ENCODE measurements around the gene TENM4.

Gene TENM4

DNA sequence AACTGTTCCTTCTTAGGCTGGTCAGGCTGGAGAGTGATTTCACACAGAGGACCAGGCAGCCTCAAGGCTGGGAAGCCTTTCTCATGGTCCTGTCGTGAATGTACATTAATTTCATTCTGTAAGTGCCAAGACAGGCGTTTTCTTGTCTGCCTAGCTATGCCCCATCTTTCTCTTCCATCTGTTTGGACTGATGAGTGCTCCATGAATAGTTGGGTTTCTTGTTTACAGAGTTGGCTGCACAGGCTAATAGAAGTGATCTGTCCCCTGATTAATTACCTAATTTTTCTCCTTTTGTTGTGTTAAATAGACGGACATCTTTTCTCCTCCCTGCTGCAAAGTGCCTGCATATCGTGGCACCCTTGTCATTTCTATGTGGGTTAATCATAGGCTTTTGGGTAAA lies 730.4 kb downstream of the TENM4 start:
- in situ Hi-C loops (cut with MboI; ENCODE audit: low sequenced_read_pairs): no loop called here

DNA sequence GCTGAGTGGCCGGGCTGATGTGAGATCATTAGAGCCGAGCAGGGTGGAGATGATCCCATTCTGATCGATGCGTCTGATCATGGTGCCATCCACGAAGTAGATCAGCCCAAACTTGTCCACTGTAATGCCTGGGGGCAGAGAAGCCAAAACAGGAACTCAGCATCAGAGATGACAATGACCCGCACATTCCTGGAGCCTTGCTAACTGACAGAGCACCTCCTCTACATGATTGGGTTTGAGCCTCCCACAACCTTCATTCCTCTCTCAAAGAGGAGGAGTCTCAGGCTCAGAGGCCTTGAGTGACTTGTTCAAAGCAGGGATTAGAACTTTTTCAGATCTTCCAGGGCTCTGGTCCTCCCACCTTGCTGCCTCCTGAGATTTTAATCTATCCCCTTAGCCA lies 732.4 kb downstream of the TENM4 start:
- in situ Hi-C loops (cut with MboI; ENCODE audit: low sequenced_read_pairs): no loop called here

DNA sequence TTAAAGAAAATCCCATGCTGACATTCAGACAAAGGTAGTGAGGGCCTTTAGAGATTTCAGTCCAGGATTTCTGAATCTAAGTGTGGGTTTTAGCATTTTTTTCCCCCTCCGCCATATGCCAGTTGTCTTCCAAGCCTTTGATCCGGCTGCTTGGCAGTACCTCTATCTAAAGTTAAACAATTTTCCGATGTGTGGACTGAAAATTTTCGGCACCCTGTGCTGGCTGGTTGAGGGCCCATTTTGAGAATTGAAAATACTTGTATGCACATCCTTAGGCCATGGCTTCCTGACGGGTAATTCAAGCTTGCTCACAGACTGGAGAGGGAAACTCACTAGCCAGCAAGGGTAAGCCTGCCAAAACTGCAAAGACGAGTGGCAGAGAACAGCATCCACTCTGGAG lies 734.3 kb downstream of the TENM4 start:
- in situ Hi-C loops (cut with MboI; ENCODE audit: low sequenced_read_pairs): no loop called here

DNA sequence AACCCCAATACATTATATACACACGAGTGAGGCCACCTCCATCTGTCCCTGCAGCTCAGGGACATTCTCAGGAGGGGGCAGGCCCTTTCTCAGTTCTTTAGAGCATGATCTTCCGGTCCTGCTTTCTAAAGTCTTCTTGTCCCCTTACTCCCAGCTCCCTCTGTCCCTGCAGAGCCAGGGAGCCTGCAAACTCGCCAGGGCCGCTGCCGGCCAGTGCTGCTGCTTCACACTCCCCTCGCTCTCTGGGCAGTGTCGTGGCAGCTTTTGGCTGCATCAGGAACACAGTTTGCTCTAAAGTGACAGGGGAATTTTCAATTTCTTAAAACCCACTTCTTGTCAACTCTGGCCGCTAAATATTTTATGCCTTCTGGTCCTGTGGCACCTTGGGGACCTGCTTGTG lies 736.0 kb downstream of the TENM4 start:
- in situ Hi-C loops (cut with MboI; ENCODE audit: low sequenced_read_pairs): no loop called here

DNA sequence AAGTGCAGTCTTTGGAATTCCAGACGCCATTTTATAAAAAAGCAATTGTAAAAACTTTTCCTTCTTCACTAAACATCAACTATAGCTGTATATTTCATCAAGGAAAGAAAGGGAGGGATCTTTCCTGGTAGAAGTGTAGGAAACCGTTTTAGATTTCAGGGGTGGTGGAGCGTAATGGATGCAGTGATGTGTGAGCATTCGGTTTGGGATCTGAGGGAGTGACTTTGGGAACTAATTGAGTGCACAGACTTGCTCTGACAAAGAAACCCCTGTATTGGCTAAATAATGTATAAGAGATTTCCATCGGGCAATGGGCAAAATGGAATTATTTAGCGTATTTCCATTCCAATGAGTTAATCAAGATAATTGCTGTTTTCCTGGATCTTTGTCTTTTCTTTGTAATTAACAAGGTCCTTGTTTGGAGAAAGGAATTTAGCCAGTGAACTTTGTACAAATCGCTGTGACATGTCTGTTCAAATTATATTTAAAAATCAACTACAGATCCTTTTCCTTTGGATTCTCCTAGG lies 741.2 kb downstream of the TENM4 start:
- in situ Hi-C loops (cut with MboI; ENCODE audit: low sequenced_read_pairs): no loop called here

DNA sequence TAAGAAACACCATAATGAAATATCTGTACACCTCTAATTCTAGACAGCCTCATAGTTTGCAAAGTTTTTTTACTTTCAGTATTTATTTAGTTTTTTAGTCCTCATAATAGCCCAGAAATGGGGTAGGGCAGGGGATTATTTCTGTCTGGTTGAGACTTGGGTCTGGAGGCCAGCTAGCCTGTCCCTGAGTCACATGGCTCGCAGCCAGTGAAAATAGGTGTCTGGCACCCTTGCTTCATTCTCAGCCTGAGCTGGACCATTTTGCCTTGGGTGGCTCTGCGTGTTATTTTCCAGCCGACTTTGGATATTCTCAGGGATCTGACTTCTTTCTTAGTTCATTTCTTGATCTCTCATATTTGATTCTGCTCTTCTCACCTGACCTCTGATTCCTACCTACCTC lies 742.2 kb downstream of the TENM4 start:
- in situ Hi-C loops (cut with MboI; ENCODE audit: low sequenced_read_pairs): no loop called here

DNA sequence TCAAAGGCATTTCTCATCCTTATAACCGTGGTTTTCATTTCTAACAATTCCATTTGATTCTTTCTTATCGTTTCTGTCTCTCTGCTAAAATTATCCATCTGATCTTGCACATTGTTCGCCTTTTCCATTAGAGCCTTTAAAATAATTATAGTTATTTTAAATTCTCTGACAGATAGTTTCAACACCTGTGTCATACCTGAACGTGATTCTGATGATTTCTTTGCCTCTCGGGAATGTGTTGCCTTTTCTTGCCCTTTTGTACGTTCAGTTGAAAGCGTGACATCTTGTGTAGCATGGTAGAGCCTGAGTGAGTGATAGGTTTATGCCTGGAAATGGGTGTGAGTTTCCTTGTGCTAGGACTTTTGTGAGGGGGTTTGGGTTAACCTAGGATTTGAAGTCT lies 744.7 kb downstream of the TENM4 start:
- in situ Hi-C loops (cut with MboI; ENCODE audit: low sequenced_read_pairs): no loop called here

DNA sequence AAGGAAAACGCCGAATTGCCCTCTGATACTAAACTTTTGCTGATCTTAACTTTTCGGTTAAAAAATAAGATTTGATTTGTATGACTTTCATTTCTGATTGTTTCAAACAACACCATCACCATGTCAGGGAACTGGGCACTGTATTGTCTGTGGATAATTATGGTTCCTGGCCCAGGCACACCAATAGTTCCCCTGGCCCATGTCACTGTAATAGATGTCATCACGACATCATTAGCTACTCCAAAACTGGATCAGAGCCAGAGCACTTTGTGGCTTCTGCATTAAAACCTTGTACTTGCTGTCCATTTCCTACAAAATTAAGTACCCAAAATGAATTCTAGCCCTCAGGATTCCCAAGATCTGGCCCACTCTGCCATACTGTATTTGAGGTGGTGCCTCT lies 746.7 kb downstream of the TENM4 start:
- in situ Hi-C loops (cut with MboI; ENCODE audit: low sequenced_read_pairs): no loop called here

DNA sequence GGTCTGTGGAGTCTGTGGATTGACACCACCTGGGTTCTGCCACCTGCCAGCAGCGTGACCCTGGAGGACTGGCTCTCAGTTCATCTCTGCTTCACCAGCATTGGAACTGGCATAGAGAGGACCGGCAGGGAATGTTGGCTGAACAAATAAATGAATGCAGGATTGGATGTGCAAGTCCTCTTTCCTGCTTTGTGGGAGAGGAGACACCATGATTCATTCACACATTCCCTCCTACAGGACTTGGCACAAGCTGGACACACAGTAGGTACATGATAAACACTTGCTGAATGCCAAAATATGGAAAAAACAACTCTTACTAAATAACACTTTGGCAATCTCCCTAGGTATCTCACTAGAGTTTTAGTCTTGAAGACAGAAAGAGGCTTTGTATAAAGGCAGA lies 749.6 kb downstream of the TENM4 start:
- in situ Hi-C loops (cut with MboI; ENCODE audit: low sequenced_read_pairs): no loop called here

DNA sequence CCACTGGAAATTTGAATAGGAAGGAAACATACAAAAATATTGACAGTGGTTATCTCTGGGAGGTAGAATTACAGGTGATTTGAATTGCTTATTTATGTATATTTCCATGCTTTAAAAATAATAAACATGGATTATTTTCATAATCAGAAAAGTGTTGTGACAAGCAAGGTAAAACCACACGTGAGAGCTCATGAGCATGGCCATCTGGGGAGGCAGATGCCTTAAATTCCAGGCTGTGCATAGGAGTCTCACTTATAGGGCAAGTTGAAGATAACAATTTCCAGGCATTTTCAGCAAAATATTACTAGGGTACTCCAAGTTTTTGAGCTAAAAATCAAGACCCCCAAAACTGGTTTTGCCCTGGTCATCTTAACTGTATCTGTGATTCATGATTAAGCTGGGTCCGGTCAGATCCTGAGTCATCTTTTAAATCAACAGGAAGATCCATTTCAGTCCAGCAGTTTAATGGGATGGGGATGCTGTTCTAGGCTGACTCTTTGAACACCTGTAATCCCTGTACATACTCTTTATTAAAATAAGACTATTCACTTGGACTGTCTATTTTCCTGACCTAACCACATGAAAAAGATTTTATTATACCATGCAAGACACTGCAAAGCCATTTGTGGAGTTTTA lies 750.4 kb downstream of the TENM4 start:
- in situ Hi-C loops (cut with MboI; ENCODE audit: low sequenced_read_pairs): no loop called here

DNA sequence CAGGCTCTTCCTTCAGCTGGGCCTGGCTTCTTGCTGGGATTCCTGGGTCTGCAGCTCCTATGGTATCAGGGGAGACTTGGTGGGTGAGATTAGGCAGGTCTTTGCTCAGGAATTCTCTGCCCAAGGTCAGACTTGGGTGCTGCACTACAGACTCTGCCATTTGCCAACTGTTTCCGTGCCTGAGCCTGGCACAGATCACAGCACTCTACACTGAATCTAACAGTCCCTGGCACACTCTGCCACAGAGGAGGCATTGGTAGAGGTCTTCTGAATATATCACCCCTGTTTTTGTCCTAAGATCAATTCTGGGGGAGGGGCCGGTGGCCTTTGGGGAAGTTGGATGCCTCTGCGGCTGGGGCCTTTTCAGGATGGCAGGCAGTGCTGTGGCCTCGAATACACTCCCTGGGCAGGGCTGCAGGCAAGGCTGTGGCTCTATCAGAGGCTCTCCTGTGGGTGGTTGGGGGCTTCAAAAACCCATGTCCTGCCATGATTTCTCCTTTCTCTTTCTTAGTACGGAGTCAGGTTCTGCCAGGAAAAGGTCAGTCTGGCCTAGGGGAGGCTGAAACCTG lies 751.2 kb downstream of the TENM4 start:
- in situ Hi-C loops (cut with MboI; ENCODE audit: low sequenced_read_pairs): no loop called here

DNA sequence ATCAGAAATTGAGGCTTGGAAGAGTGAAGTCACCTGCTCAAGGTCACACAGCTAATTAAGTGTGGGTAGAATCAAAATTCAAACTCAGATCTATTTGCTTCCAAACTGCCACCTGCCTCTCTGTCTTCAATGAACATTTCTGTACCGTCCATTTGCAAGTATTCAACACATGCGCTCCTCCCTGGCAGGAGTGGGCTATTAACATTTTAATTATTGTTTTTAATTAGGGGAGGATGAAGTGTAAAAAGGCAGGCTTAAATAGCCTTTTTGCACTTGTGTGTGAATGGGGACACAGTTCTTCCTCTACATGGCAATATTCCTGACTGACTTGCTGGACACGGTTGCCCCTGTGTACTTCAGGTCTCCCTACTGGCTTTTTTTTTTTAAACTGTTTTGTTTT lies 751.7 kb downstream of the TENM4 start:
- in situ Hi-C loops (cut with MboI; ENCODE audit: low sequenced_read_pairs): no loop called here

DNA sequence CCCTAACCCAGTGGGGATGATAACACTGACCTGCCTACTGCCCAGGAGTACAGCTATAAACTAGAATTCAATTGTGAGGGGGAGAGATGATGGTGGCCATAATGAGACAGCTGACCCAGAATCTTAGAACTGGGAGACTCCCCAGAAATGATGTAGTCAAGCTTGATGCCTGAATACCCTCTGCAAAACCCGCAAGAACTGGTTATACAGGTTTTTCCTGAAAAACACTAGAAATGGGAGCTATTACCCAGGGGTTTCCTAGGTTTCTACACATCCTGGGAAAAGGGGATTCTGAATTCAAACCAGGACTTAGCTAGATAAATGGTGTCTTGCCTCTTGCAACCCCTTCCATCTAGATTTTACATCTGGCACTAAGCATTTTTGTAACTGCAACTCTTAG lies 752.4 kb downstream of the TENM4 start:
- in situ Hi-C loops (cut with MboI; ENCODE audit: low sequenced_read_pairs): no loop called here

DNA sequence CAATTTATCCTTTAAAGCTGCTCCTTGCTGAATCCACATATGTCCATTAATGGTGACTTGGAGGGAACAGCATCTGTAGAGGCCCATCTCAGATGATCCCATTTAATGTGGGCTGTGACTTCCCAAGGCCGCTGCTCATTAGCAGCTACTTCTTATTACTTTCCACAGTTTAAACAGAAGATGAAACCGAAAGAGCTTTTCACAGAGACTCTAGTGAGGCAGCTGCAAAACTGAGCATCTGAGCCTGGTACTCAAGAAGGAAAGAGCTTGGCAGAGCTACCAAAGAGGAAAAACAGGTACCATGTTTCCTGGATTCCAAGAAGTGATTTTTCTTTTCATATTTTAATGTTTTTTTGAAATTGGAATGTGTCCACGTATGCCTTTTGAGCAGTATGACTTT lies 755.7 kb downstream of the TENM4 start:
- in situ Hi-C loops (cut with MboI; ENCODE audit: low sequenced_read_pairs): no loop called here

DNA sequence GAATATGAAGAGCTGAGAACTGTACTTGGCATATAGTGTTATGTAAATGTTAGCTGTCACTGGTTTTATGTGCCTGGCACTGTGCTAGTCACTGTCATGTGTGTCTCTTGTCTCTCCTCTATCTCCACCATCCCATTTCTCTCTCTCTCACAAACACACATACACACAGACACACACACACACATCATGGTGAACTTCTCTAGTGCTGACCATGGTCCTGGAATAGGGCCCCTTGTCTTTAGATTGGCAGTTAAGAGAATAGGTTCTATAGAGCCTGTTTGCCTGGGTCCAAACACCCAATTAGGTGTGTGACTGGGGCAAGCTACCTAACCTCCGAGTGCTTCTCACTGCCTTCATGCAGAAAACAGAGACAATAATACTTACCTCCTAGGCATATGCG lies 756.5 kb downstream of the TENM4 start:
- in situ Hi-C loops (cut with MboI; ENCODE audit: low sequenced_read_pairs): no loop called here

DNA sequence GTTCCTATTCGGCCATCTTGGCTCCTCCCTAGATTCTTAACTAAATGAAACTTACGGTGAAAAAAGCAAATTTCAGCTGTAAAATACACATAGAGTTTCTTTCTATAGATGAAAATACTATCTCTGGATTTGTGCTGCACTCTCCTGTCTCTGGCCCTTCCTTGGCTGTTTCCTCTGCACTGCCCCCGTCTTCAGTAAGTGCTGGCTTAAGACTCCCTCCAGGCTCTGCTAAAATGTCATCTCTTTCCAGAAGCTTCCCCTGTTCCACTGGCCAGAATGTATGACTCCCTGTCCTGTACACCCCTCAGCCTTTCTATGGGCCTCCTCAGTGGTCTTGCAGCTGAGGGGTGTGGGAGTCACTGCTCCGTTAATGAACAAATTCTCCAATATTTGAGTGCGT lies 757.1 kb downstream of the TENM4 start:
- in situ Hi-C loops (cut with MboI; ENCODE audit: low sequenced_read_pairs): no loop called here

DNA sequence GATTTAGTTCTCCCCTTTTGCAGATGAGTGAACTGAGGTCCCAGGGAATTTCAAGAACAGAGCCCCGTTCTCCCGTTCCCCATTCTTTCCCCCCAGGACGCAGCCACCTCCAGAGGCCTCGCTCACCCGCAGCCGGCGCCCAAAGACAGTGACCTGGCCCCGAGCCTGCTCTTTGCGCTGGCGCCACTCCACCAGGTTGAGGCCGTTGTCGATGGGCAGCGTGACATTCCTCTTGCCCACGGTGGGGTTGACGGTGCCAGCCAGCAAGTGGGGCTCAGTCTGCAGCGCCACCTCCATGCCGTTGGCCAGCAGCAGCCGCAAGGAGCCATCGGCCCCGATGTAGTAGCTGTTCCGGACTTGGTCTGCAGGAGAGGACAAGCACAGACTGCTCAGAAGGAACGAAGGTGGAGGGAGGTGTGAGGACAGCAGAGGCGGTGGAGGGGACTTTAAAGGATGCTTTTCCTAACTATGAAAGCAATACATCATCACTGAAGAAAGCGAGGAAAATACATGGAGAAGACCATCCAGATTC lies 764.7 kb downstream of the TENM4 start:
- in situ Hi-C loops (cut with MboI; ENCODE audit: low sequenced_read_pairs): no loop called here

DNA sequence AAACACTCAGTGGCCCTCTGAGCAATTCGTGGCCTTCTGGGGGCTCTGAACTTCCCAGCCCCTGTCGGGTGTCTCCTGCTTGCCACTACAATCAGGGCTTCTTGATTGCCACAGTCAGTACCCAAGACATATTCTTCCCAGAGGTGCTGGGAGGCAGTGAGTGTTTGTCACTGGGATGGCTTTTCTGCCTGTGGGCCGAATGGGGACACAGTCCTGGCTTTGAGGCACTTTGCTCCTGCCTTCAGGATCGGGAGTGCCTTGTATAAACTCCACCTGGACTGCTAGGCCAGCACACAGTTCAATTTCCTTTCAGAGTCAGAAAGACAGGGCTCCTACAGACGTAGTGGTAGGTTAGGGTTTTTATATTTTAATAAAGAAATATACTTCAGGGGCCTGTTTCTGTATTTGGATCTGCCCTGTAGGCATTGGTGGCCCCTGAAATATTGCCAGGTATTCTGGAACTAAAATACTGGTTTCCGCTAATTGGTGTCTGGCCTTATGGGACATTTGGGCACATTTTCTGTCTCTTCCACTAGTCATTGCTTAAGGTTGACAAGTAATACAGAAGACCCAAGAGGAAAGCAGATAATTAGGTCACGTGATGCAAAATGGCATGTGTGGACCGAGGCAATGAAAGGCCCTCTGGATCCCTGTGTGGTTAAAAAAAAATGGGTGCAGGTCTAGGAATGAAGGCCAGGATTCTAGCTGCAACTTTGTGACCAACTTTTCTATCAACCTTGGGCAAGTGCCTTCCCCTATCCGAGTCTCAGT lies 767.8 kb downstream of the TENM4 start:
- in situ Hi-C loops (cut with MboI; ENCODE audit: low sequenced_read_pairs): no loop called here

DNA sequence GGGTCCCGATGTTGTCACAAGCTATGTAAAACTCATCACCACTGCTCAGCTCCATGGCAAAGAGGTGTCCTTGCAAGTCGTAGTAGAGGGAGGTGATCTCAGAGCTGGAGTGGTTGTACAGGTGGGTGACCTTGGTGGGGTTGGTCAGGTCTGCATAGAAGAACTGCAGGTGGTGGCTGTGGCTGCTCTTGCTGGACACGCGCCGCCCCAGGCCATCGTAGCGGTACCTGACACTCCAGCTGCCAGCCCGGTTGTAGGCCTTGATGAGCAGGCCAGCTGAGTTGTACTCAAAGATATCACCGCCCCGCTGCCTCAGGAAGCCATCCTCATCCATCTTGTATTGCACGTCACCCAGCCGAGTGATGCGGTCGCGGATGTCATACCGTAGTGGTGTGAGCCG lies 771.6 kb downstream of the TENM4 start:
- in situ Hi-C loops (cut with MboI; ENCODE audit: low sequenced_read_pairs): no loop called here

DNA sequence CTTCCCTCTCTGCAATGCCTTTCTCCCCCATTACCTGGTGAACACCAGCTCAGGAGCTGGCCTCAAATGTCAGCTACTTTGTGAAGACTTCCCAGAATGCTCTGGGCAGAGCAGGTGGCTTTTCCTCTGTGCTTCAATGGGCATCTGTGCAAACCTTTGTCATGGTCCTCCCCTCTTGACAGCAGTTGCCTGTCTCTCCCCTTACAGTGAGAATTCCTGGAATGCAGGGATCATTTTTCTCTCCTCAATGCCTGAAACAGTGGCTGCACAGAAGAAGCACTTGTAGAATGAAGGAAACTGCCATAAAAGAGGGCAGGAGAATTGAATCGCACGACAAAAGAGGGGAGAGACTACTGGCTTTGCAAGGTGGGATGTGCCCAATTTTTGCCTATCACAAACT lies 773.4 kb downstream of the TENM4 start:
- in situ Hi-C loops (cut with MboI; ENCODE audit: low sequenced_read_pairs): no loop called here

DNA sequence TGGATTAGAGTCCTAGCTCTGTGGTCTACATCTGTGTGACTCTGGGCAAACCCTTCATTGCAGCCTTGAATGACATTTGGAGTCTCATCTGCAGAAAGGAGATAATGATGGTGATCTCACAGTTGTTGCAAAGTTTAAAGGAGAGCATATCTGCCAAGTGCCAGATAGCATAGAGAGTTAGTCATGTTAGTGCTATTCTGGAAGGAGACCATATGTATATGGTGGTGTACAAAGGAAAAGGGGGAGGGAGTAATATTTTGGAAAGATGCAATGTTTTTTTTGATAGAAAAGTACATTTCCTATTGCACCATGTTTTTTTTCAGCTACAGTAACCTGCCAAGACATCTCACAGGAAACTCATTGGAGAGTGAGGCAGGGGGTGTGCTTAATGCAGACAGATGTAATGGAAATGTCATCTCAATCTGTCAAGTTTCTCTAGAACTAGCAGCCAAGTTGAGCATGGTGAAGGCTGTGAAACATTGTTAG lies 774.1 kb downstream of the TENM4 start:
- in situ Hi-C loops (cut with MboI; ENCODE audit: low sequenced_read_pairs): no loop called here

DNA sequence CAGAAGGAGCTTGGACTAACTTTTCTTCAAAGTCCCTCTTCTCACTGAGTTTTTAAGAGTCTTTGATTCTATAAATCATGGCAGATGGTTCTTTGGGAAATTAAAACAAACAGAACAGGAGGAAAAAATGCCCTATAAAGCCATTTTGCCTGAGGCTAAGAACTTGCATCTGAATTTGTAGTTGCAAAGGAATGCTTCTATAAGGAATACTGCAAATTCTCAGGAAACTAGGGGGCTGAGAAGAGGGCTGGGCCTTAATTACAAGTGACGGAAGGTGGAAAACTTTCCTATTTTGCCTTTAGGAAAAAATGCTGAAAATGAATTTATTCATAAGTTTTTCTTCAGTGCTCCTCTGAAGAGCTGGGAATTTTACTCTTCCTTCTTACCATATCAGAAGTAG lies 776.2 kb downstream of the TENM4 start:
- in situ Hi-C loops (cut with MboI; ENCODE audit: low sequenced_read_pairs): no loop called here
